OCI-LY7 (cell line): ENCODE results near the gene SPNS1. TPM values are rescaled to one million over a fixed set of nuclear protein-coding genes. Genes with fewer than 3 reads are reported as not detected.

ENCODE experiments used
- BruUV-seq: library from RNA; stranded (reverse); fragments of 400-500 nt; replicated peaks from 2 replicates; lab custom pipeline; 2021; lab: Mats Ljungman, UMichigan
- CTCF ChIA-PET: fragments of 300-600 bp; sonication (Branson Sonifier 250); formaldehyde crosslinking; loops from one replicate; lab custom pipeline; 2022; ENCODE audit warnings: antibody characterized with exemption; ENCODE audit not compliant: unreplicated experiment; lab: Charles Lee
- POLR2A ChIA-PET: fragments of 300-600 bp; sonication (Branson Sonifier 250); formaldehyde crosslinking; loops from one replicate; lab custom pipeline; 2022; ENCODE audit warnings: antibody characterized with exemption; lab: Charles Lee
- DNase-seq: peaks from one replicate; pipeline ENCODE4 v3.0.0-alpha.2; 2015; ENCODE audit warnings: low spot score
- H2AFZ ChIP-seq: fragments of 200-600 bp; sonication (generic), shearing (Covaris generic); 2 replicates; pipeline ENCODE4 v1.6.1; 2014; ENCODE audit warnings: mild to moderate bottlenecking, antibody characterized with exemption, low read length, moderate library complexity
- H3K27ac ChIP-seq: fragments of 200-600 bp; sonication (generic); 2 replicates; pipeline ENCODE4 v1.5.1; 2014; ENCODE audit warnings: mixed run types, low read depth, mild to moderate bottlenecking, moderate library complexity, low read length, inconsistent platforms; ENCODE audit not compliant: poor library complexity, severe bottlenecking
- H3K36me3 ChIP-seq: fragments of 200-600 bp; sonication (generic); 2 replicates; pipeline ENCODE4 v1.6.1; 2014; ENCODE audit warnings: mild to moderate bottlenecking, antibody characterized with exemption, low read length, moderate library complexity, mixed read lengths; ENCODE audit not compliant: insufficient read depth
- H3K4me1 ChIP-seq: fragments of 200-600 bp; sonication (generic); 2 replicates; pipeline ENCODE4 v1.5.1; 2014; ENCODE audit warnings: mild to moderate bottlenecking, low read length; ENCODE audit not compliant: insufficient read depth, poor library complexity, severe bottlenecking
- H3K4me2 ChIP-seq: fragments of 200-600 bp; sonication (generic); 2 replicates; pipeline ENCODE4 v1.6.1; 2014; ENCODE audit warnings: mild to moderate bottlenecking, low read length
- H3K4me3 ChIP-seq: fragments of 200-600 bp; sonication (generic); 2 replicates; pipeline ENCODE4 v1.5.1; 2014; ENCODE audit warnings: mild to moderate bottlenecking, low read depth, low read length; ENCODE audit not compliant: poor library complexity, severe bottlenecking
- H3K79me2 ChIP-seq: fragments of 200-600 bp; sonication (generic); 2 replicates; pipeline ENCODE4 v1.6.1; 2016; ENCODE audit warnings: low read depth, mild to moderate bottlenecking, low read length, moderate library complexity, mixed read lengths; ENCODE audit not compliant: insufficient read depth
- H3K9me2 ChIP-seq: fragments of 200-600 bp; sonication (generic); 2 replicates; pipeline ENCODE4 v1.6.1; 2016; ENCODE audit warnings: mild to moderate bottlenecking, low read length, mixed read lengths; ENCODE audit not compliant: insufficient read depth
- H3K9me3 ChIP-seq: fragments of 200-600 bp; sonication (generic); 2 replicates; pipeline ENCODE4 v1.6.1; 2014; ENCODE audit warnings: mild to moderate bottlenecking, mixed run types, low read length, mixed read lengths
- H4K20me1 ChIP-seq: fragments of 200-600 bp; sonication (generic); 2 replicates; pipeline ENCODE4 v1.6.1; 2014; ENCODE audit warnings: mild to moderate bottlenecking, antibody characterized with exemption, low read length, moderate library complexity, mixed read lengths; ENCODE audit not compliant: insufficient read depth
- CTCF ChIP-seq: fragments of 200-600 bp; sonication (generic); conservative IDR thresholded peaks from 2 replicates; pipeline ENCODE4 v1.5.1; 2014; ENCODE audit warnings: mild to moderate bottlenecking, antibody characterized with exemption, low read length, moderate library complexity, mixed read lengths
- EZH2phosphoT487 ChIP-seq: fragments of 200-600 bp; sonication (generic); IDR thresholded peaks from 2 replicates; pipeline ENCODE4 v1.6.1; 2018; ENCODE audit warnings: low read depth, borderline replicate concordance, mild to moderate bottlenecking, mixed run types, antibody characterized with exemption, low read length, moderate library complexity, mixed read lengths
- intact Hi-C: fragments of 100-400 bp; cut with micrococcal nuclease; formaldehyde crosslinking; loops from one replicate; pipeline ENCODE4 v1.10.0; 2022; ENCODE audit not compliant: unreplicated experiment
- total RNA-seq, 2 experiments: library from RNA; depleted of rRNA in 1 of 2; stranded (reverse); fragments of >200 nt in 1 of 2; shearing (Covaris generic) in 1 of 2; gene quantifications; 2 replicates each; pipeline ENCODE4 v1.2.3, GENCODE V29; 2014 to 2022

SPNS1 gene
- total RNA-seq, 2 experiments from 2014 or later: 20.1 to 20.4 TPM

GRCh38 chr16:28983644-28984043 lies 9.1 kb downstream of the SPNS1 start:
- Histone ChIP-seq H4K20me1 (no peaks in the 10 kb centered on the region), H3K4me1 (peaks cover 17% of the 10 kb centered on the region), H3K9me2 (no peaks in the 10 kb centered on the region), H2AFZ (no peak overlapping the region), H3K27ac (no peak overlapping the region), H3K36me3 (peaks cover 27% of the 10 kb centered on the region), H3K9me3 (peaks cover 10% of the 10 kb centered on the region), H3K79me2 (no peaks in the 10 kb centered on the region), H3K4me2 (no peak overlapping the region), H3K4me3 (no peak overlapping the region)
- POLR2A ChIA-PET: interaction anchor here (0.6 kb wide), 1 partner anchor 172 kb away, joined by 4 read pairs; no protein-coding TSS in a partner anchor
- CTCF ChIA-PET: interaction anchor here (1.5 kb wide), 1 partner anchor 10 kb away, joined by 4 read pairs; the partner anchor contains the start of gene SPNS1
- no TSS peak for BruUV-seq
- intact Hi-C loops: no loop called here
- TF ChIP-seq CTCF (no peak), EZH2phosphoT487 (no peak)
- no peak for DNase-seq

- H2AFZ ChIP-seq: no peak overlapping the region
- ChIA-PET POLR2A (interaction anchor here (0.6 to 1.4 kb wide), 2 partner anchors 10 to 171 kb away, joined by 4 to 6 read pairs; no protein-coding TSS in a partner anchor), CTCF (interaction anchor here (1.5 kb wide), 1 partner anchor 10 kb away, joined by 4 read pairs; the partner anchor contains the start of gene SPNS1)
- H3K9me2 ChIP-seq: no peaks in the 10 kb centered on the region
- intact Hi-C loops: no loop called here
- no peaks in the 10 kb centered on the region for H4K20me1 ChIP-seq
- TF ChIP-seq EZH2phosphoT487: no peak
- no peak for TF ChIP-seq CTCF
- peak overlapping the region; percentile 81 for H3K4me2 ChIP-seq
- peaks cover 27% of the 10 kb centered on the region for H3K36me3 ChIP-seq
- peak overlapping the region; percentile 51 for H3K27ac ChIP-seq
- H3K4me1 ChIP-seq: peaks cover 17% of the 10 kb centered on the region
- no peak overlapping the region for H3K4me3 ChIP-seq
- no peaks in the 10 kb centered on the region for H3K79me2 ChIP-seq
- H3K9me3 ChIP-seq: peaks cover 10% of the 10 kb centered on the region
- TSS peak; percentile 20 for BruUV-seq
- DNase-seq: no peak
Observed at GRCh38 chr16:28984091-28984490, 9.5 kb downstream of the SPNS1 start.

GRCh38 chr16:28984619-28985135 lies 10.1 kb downstream of the SPNS1 start, which contains the start of gene LAT:
TSS of gene LAT (plus strand) at chr16:28985052. CDS start at chr16:28985418, 366 bp downstream.
- peak within 1 kb of the TSS; percentile 81 for H3K4me2 ChIP-seq
- intact Hi-C loops: no loop called here

More at GRCh38 chr16:28984619-28985135, 10.1 kb downstream of the SPNS1 start, which contains the start of gene LAT:
- peak within 1 kb of the TSS; percentile 68 for H3K4me3 ChIP-seq
- CTCF ChIA-PET: interaction anchor here (0.6 to 1.1 kb wide), 4 partner anchors 9 to 670 kb away, joined by 3 to 4 read pairs (median 4); partner anchors contain the start of gene SPNS1
- H3K9me3 ChIP-seq: peaks cover 10% of the 10 kb centered on the region
- peak within 1 kb of the TSS; percentile 56; the same call in 1 of the 2 replicates for H2AFZ ChIP-seq
- H3K4me1 ChIP-seq: peaks cover 17% of the 10 kb centered on the region
- POLR2A ChIA-PET: interaction anchor here (0.6 to 1.4 kb wide), 4 partner anchors 11 to 1080 kb away, joined by 3 to 6 read pairs (median 4); no protein-coding TSS in a partner anchor
- no peak for TF ChIP-seq CTCF
- TF ChIP-seq EZH2phosphoT487: no peak
- peaks cover 27% of the 10 kb centered on the region for H3K36me3 ChIP-seq
- BruUV-seq: no TSS peak
- DNase-seq: peak; percentile 79
- H4K20me1 ChIP-seq: no peaks in the 10 kb centered on the region
- H3K79me2 ChIP-seq: no peaks in the 10 kb centered on the region
- H3K9me2 ChIP-seq: no peaks in the 10 kb centered on the region
- H3K27ac ChIP-seq: peak within 1 kb of the TSS; percentile 51
